Upper lobe of right lung (tissue), 1 donor: ENCODE measurements around the gene OSMR. TPM values are rescaled to one million over a fixed set of nuclear protein-coding genes. Genes with fewer than 3 reads are reported as not detected.
A peak's percentile ranks its signal among the peaks of the same experiment; 100 is the strongest.
"Not testable (repeated sequence)": the region's sequence is repeated elsewhere in the genome, so short reads cannot be mapped to it uniquely, and the experiment has no call there.

Experiments used
- ATAC-seq: fragments of 200-7000 bp; cut with Tn5 transposase; one replicate; pipeline ENCODE4 v1.9.1; 2020; ENCODE audit warnings: mild to moderate bottlenecking, moderate library complexity
- DNase-seq: peaks from one replicate; pipeline ENCODE4 v3.0.0-alpha.2; 2020
- H3K27ac ChIP-seq: fragments of 200-600 bp; one replicate; pipeline ENCODE4 v1.8.0; 2022
- H3K27me3 ChIP-seq: fragments of 200-600 bp; one replicate; pipeline ENCODE4 v1.8.0; 2022; ENCODE audit warnings: mild to moderate bottlenecking
- H3K36me3 ChIP-seq: fragments of 200-600 bp; one replicate; pipeline ENCODE4 v1.8.0; 2022
- H3K4me1 ChIP-seq: fragments of 200-600 bp; one replicate; pipeline ENCODE4 v1.8.0; 2022
- H3K4me3 ChIP-seq: fragments of 200-600 bp; one replicate; pipeline ENCODE4 v1.8.0; 2022; ENCODE audit warnings: mild to moderate bottlenecking
- H3K9me3 ChIP-seq: fragments of 200-600 bp; one replicate; pipeline ENCODE4 v1.8.0; 2022
- intact Hi-C: fragments of 100-400 bp; cut with DNase I; formaldehyde crosslinking; loops from one replicate; pipeline ENCODE4 v1.11.0; 2022
- total RNA-seq: library from RNA; stranded (reverse); fragmentation: NEBNext Ultra II Directional; extraction: Animal tissue kit (Norgen Biotek cat#: 25700); gene quantifications from one replicate; pipeline ENCODE4 v1.2.1, GENCODE V29; 2021
- TF ChIP-seq, protein P1 (sequence below): fragments of 200-600 bp; IDR thresholded peaks from one replicate; pipeline ENCODE4 v1.8.0; 2022; ENCODE audit warnings: antibody characterized with exemption
- donor health status: DM: no; HTN: yes; CAD: no; lungs with severe emphysema.

The OSMR gene
- total RNA-seq, 1 donor from 2014 or later, result 85.6 TPM

DNA sequence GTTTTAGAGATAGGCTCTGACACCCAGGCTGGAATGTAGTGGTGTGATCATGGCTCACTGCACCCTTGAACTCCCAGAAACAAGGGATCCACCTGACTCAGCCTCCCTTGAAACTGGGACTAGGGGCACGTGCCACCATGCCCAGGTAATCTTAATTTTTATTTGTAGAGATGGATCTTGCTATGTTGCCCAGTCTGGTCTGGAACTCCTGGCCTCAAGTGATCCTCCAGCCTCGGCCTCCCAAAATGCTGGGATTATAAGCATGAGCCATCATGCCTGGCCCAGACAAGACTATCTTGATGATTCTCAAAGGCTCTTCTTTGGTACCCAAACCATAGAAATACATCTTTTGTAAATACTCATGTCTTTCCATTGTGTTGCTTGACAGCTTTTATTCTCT is 10.8 kb downstream of the OSMR start:
- TF ChIP-seq, protein P1, sequence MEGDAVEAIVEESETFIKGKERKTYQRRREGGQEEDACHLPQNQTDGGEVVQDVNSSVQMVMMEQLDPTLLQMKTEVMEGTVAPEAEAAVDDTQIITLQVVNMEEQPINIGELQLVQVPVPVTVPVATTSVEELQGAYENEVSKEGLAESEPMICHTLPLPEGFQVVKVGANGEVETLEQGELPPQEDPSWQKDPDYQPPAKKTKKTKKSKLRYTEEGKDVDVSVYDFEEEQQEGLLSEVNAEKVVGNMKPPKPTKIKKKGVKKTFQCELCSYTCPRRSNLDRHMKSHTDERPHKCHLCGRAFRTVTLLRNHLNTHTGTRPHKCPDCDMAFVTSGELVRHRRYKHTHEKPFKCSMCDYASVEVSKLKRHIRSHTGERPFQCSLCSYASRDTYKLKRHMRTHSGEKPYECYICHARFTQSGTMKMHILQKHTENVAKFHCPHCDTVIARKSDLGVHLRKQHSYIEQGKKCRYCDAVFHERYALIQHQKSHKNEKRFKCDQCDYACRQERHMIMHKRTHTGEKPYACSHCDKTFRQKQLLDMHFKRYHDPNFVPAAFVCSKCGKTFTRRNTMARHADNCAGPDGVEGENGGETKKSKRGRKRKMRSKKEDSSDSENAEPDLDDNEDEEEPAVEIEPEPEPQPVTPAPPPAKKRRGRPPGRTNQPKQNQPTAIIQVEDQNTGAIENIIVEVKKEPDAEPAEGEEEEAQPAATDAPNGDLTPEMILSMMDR, result no peak

DNA sequence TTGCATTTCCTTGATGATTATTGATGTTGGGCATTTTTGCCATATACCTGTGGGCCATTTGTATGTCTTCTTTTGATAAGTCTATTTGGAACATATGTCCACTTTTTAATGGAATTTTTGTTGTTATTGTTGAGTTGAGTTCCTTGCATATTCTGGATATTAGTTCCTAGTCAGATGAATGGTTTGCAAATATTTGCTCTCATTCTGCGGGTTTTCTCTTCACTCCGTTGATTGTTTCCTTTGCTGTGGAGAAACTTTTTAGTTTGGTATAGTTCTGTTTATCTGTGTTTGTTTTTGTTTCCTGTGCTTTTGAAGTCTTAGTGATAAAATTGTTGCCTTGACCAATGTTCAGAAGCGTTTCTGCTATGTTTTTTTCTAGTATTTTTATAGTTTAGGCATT is 13.0 kb downstream of the OSMR start:
- TF ChIP-seq, protein P1, result no peak
- no peaks in the 10 kb centered on the region for H3K27me3 ChIP-seq
- no peaks in the 10 kb centered on the region for H3K36me3 ChIP-seq
- H3K27ac ChIP-seq, result no peak overlapping the region
- no peak for DNase-seq
- H3K9me3 ChIP-seq, result peaks cover 10% of the 10 kb centered on the region
- no peak overlapping the region for H3K4me3 ChIP-seq
- no peak for ATAC-seq
- intact Hi-C loops, result no loop called here
- H3K4me1 ChIP-seq, result peaks cover 13% of the 10 kb centered on the region

More for the DNA sequence above, 10.8 kb downstream of the OSMR start:
- Histone ChIP-seq H3K4me3 (no peak overlapping the region), H3K36me3 (no peaks in the 10 kb centered on the region), H3K9me3 (peaks cover 10% of the 10 kb centered on the region), H3K27ac (no peak overlapping the region), H3K27me3 (no peaks in the 10 kb centered on the region), H3K4me1 (peaks cover 20% of the 10 kb centered on the region)
- ATAC-seq (no peak), DNase-seq (no peak)
- intact Hi-C loops, result no loop called here

DNA sequence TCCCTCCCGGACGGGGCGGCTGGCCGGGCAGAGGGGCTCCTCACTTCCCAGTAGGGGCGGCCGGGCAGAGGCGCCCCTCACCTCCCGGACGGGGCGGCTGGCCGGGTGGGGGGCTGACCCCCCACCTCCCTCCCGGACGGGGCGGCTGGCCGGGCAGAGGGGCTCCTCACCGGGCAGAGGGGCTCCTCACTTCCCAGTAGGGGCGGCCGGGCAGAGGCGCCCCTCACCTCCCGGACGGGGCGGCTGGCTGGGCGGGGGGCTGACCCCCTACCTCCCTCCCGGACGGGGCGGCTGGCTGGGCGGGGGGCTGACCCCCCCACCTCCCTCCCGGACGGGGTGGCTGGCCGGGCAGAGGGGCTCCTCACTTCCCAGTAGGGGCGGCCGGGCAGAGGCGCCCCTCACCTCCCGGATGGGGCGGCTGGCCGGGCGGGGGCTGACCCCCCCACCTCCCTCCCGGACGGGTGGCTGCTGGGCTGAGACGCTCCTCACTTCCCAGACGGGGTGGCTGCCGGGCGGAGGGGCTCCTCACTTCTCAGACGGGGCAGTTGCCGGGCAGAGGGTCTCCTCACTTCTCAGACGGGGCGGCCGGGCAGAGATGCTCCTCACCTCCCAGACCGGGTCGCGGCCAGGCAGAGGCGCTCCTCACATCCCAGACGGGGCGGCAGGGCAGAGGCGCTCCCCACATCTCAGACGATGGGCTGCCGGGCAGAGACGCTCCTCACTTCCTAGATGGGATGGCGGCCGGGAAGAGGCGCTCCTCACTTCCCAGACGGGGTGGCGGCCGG is 16.4 kb downstream of the OSMR start:
- H3K9me3 ChIP-seq, H3K27ac ChIP-seq, H3K27me3 ChIP-seq, H3K4me1 ChIP-seq, intact Hi-C loops, DNase-seq, H3K4me3 ChIP-seq, ATAC-seq, H3K36me3 ChIP-seq: not testable (repeated sequence)

DNA sequence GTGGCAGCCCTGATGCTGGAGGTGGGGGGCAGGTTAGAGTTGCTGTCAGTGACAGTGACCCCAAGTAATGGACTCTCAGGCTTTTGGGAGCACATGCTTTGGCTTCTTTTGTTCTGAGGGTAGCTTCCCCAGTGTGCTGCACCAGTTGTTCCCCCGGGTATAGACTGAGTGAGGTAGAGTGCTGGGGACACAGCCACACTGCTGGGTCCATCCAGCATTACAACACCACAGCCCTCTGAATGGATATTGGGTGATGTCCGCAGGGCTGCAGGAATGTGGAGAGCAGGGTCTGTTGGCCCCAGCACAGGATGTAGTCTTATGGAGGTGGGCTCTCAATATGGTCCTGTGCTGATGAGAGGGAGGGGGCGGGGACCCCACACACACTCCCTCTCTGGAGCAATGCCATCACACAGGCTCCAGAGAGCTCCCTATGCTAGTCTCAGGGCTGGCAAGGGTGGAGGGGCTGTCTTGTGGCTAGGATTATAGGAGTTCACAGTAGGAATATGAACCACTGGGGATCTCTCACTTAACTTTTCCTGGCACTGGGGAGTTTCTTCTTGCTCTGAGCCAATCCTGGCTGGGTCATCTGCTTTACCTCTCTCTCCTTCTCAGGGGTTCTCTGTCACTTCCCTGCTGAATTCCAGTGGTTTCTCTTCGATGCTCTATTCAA is 20.7 kb downstream of the OSMR start:
- H3K4me1 ChIP-seq, result peaks cover 14% of the 10 kb centered on the region
- DNase-seq, result no peak
- H3K27ac ChIP-seq, result no peak overlapping the region
- H3K27me3 ChIP-seq, result no peaks in the 10 kb centered on the region
- intact Hi-C loops, result no loop called here
- ATAC-seq, result peak; percentile 37
- H3K9me3 ChIP-seq, result no peaks in the 10 kb centered on the region
- H3K4me3 ChIP-seq, result no peak overlapping the region
- H3K36me3 ChIP-seq, result peaks cover 18% of the 10 kb centered on the region
- TF ChIP-seq, protein P1, result no peak

DNA sequence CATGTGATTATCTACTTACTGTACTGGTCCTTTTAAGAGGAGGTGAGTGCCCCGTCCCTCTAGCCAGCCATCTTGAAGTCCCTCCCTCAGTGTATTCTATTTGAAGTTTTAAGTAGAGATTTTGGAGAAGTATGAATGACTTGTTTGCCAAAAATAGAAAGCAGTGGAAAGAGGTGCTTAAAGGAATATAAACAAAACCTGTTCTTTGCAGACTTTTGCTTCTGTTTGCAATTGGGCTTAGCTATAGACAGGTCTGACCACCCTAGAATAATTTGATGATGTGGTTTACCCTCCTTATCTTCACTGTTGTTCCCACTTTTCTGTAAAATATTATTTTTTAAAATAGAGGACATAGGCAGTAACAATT is 21.2 kb downstream of the OSMR start:
- no peak for ATAC-seq

DNA sequence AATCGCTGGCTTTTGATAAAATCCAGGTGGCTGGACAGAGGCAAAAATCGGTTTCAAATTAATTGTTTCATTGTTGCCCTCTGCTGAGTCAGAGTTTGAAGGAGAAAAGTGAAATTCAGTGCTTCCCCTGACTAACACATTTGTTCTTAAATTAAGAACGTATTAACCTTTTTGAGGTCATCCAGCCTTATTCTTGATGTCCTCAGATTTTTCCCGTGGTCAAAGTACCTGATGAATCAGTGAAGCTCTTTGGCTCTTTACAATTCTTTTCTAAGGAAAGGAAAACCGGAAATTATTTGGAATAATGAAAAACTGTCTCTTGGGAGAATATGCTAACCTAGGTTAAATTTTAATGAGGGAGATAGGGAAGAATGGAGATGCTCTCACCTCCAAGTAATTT is 21.6 kb downstream of the OSMR start:
- peaks cover 20% of the 10 kb centered on the region for H3K4me1 ChIP-seq
- no peak overlapping the region for H3K27ac ChIP-seq
- no peaks in the 10 kb centered on the region for H3K27me3 ChIP-seq
- DNase-seq (no peak), ATAC-seq (no peak)
- no peak overlapping the region for H3K4me3 ChIP-seq
- H3K36me3 ChIP-seq, result peaks cover 18% of the 10 kb centered on the region
- H3K9me3 ChIP-seq, result no peaks in the 10 kb centered on the region
- intact Hi-C loops, result no loop called here
- TF ChIP-seq, protein P1, result no peak

More for the DNA sequence above, 21.2 kb downstream of the OSMR start:
- Histone ChIP-seq H3K9me3 (no peaks in the 10 kb centered on the region), H3K4me1 (peaks cover 17% of the 10 kb centered on the region), H3K27ac (no peak overlapping the region), H3K36me3 (peaks cover 18% of the 10 kb centered on the region), H3K27me3 (no peaks in the 10 kb centered on the region), H3K4me3 (no peak overlapping the region)
- intact Hi-C loops, result no loop called here
- DNase-seq, result no peak
- TF ChIP-seq, protein P1, result no peak
